Amniotic stem cell (primary cell): Measurements from ENCODE around the gene GJE1.

Source experiments
- DNase-seq: peaks from one replicate; lab custom pipeline; 2025; lab: John Stamatoyannopoulos, UW

Gene GJE1

GRCh38 chr6:142167071-142167470 is 34.3 kb downstream of the GJE1 start:
- no peak for DNase-seq

DNA sequence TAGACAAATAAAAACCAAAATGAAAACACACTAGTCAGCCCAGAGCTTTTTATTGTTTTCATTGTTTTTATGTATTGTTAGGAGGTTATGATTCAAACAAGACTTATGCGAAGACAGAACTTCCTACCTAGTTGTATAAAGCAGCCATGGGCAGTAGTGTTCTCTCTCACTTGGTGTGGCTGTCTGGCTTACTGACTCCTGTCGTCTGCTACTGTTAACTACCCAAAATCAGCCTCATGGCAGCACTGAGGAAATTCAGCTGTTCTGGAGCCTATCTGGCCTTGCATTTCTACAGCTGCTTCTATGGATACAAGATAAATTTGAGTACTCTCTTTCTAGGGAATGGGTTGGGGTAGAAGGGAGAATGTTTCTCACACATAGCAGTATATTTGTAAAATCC is 34.8 kb downstream of the GJE1 start:
- DNase-seq: no peak

- no peak for DNase-seq
Observed at GRCh38 chr6:142171351-142171750, 38.6 kb downstream of the GJE1 start.

DNA sequence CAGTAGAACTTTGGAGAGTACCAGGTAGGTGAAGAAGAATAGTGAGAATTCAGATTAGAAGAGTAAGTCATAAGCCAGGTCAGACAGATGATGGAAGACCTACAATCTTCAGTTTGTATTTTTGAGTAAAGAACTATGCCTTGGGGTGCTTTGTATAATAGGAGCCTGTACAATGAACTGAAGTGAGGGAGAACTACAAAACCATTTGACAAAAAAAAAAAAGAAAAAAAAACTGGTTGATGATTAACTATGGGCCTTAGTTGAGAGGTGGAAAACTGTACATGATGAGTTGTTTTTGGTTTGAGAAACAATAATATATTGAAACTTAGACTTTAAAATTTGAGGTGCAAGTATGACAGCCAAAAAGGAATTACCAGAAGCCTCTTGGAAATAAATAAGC is 40.0 kb downstream of the GJE1 start:
- DNase-seq: no peak

DNA sequence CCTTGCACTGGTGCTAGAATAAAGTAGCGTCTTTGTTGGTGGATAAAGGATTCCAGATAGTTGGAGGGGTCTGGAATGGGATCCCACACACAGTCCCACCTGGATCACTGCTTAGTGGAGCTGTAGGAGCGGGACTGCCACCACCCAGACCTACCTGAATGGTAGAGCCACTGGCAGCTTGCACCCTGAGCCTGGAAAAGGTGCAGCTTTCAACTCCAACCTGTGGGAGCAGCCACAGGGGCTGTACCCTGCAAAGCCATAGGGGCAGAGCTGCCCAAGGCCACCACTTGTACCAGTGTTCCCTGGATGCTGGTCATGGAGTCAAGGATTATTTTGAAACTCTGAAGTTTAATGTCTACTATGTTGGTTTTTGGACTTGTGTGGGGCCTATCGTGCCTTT is 41.3 kb downstream of the GJE1 start:
- no peak for DNase-seq

- DNase-seq: no peak
Observed at GRCh38 chr6:142174703-142175102, 42.0 kb downstream of the GJE1 start.

- DNase-seq: no peak
Observed at GRCh38 chr6:142178129-142178528, 45.4 kb downstream of the GJE1 start.

DNA sequence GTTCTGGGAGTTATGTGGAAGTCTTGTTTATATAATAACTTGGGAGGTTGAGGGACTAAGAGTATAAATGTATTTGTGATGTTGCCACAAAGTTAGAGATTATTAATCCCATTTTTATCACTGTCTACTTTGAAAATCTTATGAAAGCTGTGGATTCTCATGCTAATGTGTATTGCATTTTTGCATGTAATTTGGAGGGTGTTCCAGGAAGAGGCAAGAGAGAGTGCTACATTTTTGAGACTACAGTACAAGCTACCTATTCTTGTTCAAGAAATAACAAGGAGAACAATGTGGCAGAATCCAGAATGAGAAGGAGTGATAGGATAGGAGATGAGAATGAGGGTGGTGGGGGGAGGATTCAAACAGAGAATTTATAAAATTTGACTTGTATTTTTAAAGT is 49.3 kb downstream of the GJE1 start:
- DNase-seq: no peak

DNA sequence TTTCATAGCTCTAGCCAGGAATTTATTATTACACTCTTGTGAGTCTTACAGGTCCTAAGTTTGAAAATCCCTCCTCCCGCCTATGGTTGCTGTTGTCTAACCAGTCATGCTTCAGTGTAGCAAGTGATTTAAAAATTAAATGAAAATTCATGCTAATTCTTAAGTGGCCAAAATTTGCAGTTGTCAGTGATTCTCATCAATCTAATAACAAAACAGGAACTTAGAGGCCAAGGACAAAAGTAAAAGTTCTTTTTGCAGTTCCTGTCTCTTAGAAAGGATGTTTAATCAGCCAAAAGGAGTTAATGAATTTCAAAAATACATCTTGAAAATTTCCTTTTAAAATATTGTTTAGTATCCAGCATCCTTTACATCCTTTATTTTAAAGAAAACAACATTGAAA is 50.6 kb downstream of the GJE1 start:
- DNase-seq: no peak

DNA sequence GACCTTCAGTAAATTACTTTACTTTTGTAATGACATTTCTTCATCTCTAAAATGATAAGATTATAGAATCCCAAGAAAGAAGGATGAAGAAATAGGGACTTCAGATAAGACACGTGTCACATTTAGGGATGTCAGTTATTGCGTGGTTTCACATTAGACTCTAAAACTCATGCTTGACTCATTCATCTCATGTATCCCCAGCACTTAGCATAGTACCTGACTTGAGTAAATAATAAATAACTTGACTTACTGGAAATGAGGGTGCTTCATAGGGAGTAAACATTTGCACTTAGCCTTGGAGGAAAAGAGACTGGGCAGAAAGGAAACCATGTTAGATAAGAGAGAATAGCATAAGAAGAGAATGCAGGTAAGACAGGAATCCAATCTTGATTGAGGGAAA is 51.6 kb downstream of the GJE1 start:
- DNase-seq: no peak
